Measurements from ENCODE around the gene SRPK2.

- TF ChIP-seq CTCF (IDR thresholded peaks at IDR 0.05) (no peak), MAX (IDR thresholded peaks at IDR 0.05; ENCODE audit: low read depth) (no peak), USF1 (IDR thresholded peaks at IDR 0.05; ENCODE audit: borderline replicate concordance, low read depth) (no peak), USF2 (IDR thresholded peaks at IDR 0.05; ENCODE audit: borderline replicate concordance, low read depth, low read length) (no peak)
Measured at GRCh38 chr7:105369944-105370343, 18.8 kb downstream of the SRPK2 start.

Data from SK-N-SH (cell line).